Right forelimb (tissue), 1 donor: ENCODE results near the gene PANK2.
"Not testable (repeated sequence)": the region's sequence is repeated elsewhere in the genome, so short reads cannot be mapped to it uniquely, and the experiment has no call there.

Experiments used
- DNase-seq: peaks from one replicate; pipeline ENCODE4 v3.0.0-alpha.2; 2018

The PANK2 gene

DNA sequence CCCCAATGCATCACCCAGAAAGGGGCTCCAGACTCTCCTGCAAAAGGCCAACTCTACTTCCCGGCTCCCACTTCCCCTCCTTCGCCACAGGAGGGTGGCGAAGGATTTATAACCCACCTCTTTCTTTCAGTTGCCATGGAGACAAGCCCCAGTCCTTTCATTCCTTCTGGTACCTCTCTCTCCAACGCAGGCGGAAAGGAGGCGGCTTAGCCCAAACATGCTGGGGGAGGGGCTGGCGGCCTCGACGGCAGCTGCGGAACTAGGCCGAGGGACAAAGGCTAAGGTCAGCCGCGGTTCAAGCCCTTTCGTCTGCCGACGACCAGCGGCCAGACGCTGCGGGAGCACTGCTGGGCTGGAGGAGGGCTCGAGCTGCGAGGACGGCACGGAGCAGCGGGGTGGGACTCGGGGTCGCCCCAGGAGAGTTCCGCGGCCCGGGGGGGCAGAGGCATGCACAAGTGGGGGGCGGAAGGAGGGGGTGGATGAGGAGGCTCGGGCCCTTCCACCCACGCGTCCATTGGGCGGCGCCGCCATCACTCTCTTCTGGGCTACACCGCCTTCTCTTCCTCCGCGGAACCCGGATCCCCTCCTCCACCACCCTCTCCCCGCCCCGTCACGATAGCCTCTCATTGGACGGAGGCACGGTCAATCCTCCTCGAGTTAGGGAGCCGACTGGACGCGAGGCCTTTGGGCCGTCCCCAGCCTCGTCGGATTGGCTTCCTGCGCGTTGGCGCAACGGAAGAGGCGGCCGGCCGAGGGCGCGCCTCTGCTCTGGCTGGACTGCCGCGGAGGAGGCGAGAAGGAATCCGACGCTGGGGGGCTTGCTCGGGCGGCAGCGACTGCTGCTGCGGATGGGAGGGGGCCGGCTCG, at the start of gene PANK2:
TSS of gene PANK2 (plus strand) at position 766 of the 867 bp plus-strand sequence.
- peak; percentile 99 for DNase-seq

DNA sequence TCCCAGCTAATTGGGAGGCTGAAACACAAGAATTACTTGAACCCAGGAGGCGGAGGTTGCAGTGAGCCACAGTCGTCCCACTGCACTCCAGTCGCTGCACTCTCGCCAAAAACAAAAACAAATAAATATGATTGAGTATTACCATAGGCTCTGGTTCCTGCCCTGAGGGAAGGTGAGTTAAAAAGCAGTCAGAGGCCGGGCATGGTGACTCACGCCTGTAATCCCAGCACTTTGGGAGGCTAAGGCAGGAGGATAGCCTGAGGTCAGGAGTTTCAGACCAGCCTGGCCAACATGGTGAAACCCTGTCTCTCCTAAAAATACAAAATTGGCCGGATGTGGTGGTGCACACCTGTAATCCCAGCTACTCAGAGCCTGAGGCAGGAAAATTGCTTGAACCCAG, 49.0 kb upstream of the PANK2 start:
- DNase-seq = not testable (repeated sequence)

DNA sequence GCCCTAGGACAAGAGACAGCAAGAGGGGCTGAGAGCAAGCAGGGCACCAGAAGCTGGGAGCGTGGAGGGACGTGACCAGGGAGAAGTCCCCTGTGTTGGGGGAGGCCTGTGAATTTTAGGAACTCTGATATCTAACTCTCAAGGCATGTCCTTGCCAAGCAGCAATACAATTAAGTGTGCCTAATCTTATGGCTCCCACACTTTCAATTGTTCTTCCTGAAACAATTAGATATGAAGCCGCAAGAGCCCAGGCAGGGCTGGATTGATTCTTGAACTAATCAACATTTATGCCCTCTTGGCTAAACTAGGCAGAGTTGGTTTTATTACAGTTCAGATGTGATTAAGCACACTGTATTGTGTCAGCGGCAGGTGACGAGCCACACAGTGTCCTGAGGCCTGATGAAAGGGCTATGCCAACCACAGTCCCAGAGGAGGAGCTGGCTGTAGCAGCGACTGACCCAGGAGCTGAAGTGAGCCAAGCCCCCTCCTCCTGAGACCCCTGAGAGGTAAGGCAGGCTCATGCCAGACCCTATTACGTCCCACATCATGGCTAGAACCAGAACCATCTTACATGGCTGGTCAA, 46.7 kb upstream of the PANK2 start:
- DNase-seq = no peak

- DNase-seq = no peak
Measured at GRCh38 chr20:3843490-3843889, 45.7 kb upstream of the PANK2 start.

- not testable (repeated sequence) for DNase-seq
Measured at GRCh38 chr20:3843990-3844619, 45.1 kb upstream of the PANK2 start.

DNA sequence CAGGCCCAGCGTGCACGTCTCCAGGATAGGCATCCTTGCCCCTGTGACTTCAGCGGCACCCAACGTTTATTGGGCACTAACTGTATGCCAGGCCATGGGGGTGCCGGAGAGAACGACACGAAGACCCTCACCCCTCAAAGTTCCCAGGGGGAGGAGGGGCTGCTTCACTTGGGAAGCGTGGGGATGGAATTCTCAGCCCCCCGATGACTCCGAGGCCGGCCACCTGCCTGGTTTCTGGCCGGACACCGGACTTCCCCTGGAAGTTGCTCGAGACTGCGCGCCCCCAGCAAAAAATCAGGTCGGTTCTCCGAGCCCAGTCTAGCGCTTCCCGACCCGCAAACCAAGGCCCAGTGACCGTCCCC, 42.8 kb upstream of the PANK2 start:
- DNase-seq = no peak

GRCh38 chr20:3846740-3847428, 42.3 kb upstream of the PANK2 start, which contains the start of gene MAVS:
MAVS (plus strand) TSS chr20:3846834; CDS start chr20:3854625, 7,791 bp downstream.
- peak; percentile 92 for DNase-seq

- DNase-seq = no peak
Measured at GRCh38 chr20:3847429-3847940, 41.7 kb upstream of the PANK2 start.

- DNase-seq = no peak
Measured at GRCh38 chr20:3848565-3848964, 40.6 kb upstream of the PANK2 start.

- DNase-seq = no peak
Measured at GRCh38 chr20:3854462-3854871, 34.7 kb upstream of the PANK2 start.

- no peak for DNase-seq
Measured at GRCh38 chr20:3857405-3857804, 31.8 kb upstream of the PANK2 start.

- DNase-seq = no peak
Measured at GRCh38 chr20:3858689-3859088, 30.5 kb upstream of the PANK2 start.

GRCh38 chr20:3861191-3861590, 28.0 kb upstream of the PANK2 start:
- no peak for DNase-seq

GRCh38 chr20:3862333-3862732, 26.9 kb upstream of the PANK2 start:
- DNase-seq = no peak

- DNase-seq = no peak
Measured at GRCh38 chr20:3863317-3863716, 25.9 kb upstream of the PANK2 start.

DNA sequence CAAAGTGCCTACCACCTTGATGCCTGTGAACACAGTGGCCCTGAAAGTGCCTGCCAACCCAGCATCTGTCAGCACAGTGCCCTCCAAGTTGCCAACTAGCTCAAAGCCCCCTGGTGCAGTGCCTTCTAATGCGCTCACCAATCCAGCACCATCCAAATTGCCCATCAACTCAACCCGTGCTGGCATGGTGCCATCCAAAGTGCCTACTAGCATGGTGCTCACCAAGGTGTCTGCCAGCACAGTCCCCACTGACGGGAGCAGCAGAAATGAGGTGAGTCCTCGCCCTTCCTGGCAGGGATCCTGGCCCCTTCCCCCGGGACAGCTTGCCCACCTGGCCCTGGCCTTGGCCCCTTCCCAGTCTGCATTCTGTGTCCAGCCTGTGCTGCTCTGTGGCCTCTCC, 24.7 kb upstream of the PANK2 start:
- no peak for DNase-seq

- no peak for DNase-seq
Measured at GRCh38 chr20:3865152-3865886, 23.9 kb upstream of the PANK2 start.

DNA sequence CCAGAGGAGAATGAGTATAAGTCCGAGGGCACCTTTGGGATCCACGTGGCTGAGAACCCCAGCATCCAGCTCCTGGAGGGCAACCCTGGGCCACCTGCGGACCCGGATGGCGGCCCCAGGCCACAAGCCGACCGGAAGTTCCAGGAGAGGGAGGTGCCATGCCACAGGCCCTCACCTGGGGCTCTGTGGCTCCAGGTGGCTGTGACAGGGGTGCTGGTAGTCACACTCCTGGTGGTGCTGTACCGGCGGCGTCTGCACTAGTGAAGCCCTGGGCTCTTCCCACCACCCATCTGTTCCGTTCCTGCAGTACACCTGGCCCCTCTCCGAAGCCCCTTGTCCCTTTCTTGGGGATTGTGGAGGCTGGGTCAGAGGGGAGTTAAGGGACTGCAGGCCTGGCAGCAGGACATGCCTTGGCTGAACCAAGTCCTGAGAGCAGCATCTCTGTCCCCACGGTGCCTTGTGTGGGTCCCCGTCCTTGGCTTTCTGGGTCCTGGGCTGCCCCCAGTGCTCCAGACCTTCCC, 23.2 kb upstream of the PANK2 start:
- DNase-seq = no peak

GRCh38 chr20:3866464-3866863, 22.7 kb upstream of the PANK2 start:
- no peak for DNase-seq

GRCh38 chr20:3867802-3868201, 21.4 kb upstream of the PANK2 start:
- DNase-seq = no peak

- no peak for DNase-seq
Measured at GRCh38 chr20:3869839-3870634, 19.1 kb upstream of the PANK2 start.
